IMR-90 (cell line): ENCODE data around the gene INSM1. TPM values are rescaled to one million over a fixed set of nuclear protein-coding genes. Genes with fewer than 3 reads are reported as not detected.

Source experiments
- ATAC-seq: fragments of 200-7000 bp; cut with Tn5 transposase; 2 replicates; pipeline ENCODE4 v1.9.1; 2020; ENCODE audit warnings: low read depth, mild to moderate bottlenecking, moderate library complexity
- BruUV-seq: library from RNA; stranded (reverse); fragments of 400-500 nt; replicated peaks from 2 replicates; lab custom pipeline; 2021; lab: Mats Ljungman, UMichigan
- CTCF ChIA-PET: fragments of 300-600 bp; formaldehyde crosslinking; extraction: SDS; loops from one replicate; lab custom pipeline; 2021; ENCODE audit warnings: antibody characterized with exemption; lab: Yijun Ruan, JAX
- POLR2A ChIA-PET: fragments of 300-600 bp; sonication (Branson Sonifier 250); formaldehyde crosslinking; loops from one replicate; lab custom pipeline; 2022; ENCODE audit warnings: antibody characterized with exemption; ENCODE audit not compliant: unreplicated experiment; lab: Charles Lee
- DNase-seq: peaks from one replicate; pipeline ENCODE4 v3.0.0; 2013
- H2AFZ ChIP-seq: replicated peaks from 2 replicates; pipeline ENCODE3; 2013; ENCODE audit warnings: low read length, mild to moderate bottlenecking; ENCODE audit not compliant: poor library complexity
- H2AK5ac ChIP-seq: 2 replicates; pipeline ENCODE4 v1.6.1; 2013; ENCODE audit warnings: low read depth, low read length, inconsistent platforms
- H2AK9ac ChIP-seq: replicated peaks from 2 replicates; pipeline ENCODE3; 2013; ENCODE audit warnings: mild to moderate bottlenecking, low read depth, low read length, moderate library complexity; ENCODE audit not compliant: poor library complexity
- H2BK120ac ChIP-seq: 2 replicates; pipeline ENCODE4 v1.6.1; 2013; ENCODE audit warnings: low read depth, low read length, inconsistent platforms
- H2BK15ac ChIP-seq: 3 replicates; pipeline ENCODE4 v1.6.1; 2013; ENCODE audit warnings: low read depth, low read length, inconsistent platforms
- H2BK20ac ChIP-seq: 2 replicates; pipeline ENCODE4 v1.6.1; 2013; ENCODE audit warnings: low read depth, mild to moderate bottlenecking, inconsistent platforms, low read length, moderate library complexity
- H2BK5ac ChIP-seq: 2 replicates; pipeline ENCODE4 v1.6.1; 2013; ENCODE audit warnings: mild to moderate bottlenecking, low read depth, low read length, inconsistent platforms; ENCODE audit not compliant: poor library complexity, severe bottlenecking
- H3K14ac ChIP-seq: replicated peaks from 2 replicates; pipeline ENCODE4 v1.6.1; 2013; ENCODE audit warnings: low read depth, low read length, inconsistent platforms
- H3K18ac ChIP-seq: 2 replicates; pipeline ENCODE4 v1.6.1; 2013; ENCODE audit warnings: low read depth, low read length, control low read depth
- H3K23ac ChIP-seq: 2 replicates; pipeline ENCODE4 v1.6.1; 2013; ENCODE audit warnings: low read depth, low read length, inconsistent platforms
- H3K27ac ChIP-seq: 2 replicates; pipeline ENCODE4 v1.5.1; 2013; ENCODE audit warnings: mild to moderate bottlenecking, control low read depth, low read length; ENCODE audit not compliant: insufficient read depth
- H3K27me3 ChIP-seq: 2 replicates; pipeline ENCODE4 v1.6.1; 2013; ENCODE audit warnings: low read length; ENCODE audit not compliant: control insufficient read depth, insufficient read depth
- H3K36me3 ChIP-seq: 2 replicates; pipeline ENCODE4 v1.6.1; 2013; ENCODE audit warnings: low read length, mixed read lengths; ENCODE audit not compliant: control insufficient read depth, insufficient read depth
- H3K4ac ChIP-seq: 2 replicates; pipeline ENCODE4 v1.6.1; 2013; ENCODE audit warnings: low read depth, low read length, inconsistent platforms
- H3K4me1 ChIP-seq: 2 replicates; pipeline ENCODE4 v1.6.1; 2013; ENCODE audit warnings: low read length, mixed read lengths; ENCODE audit not compliant: control insufficient read depth, insufficient read depth
- H3K4me2 ChIP-seq: 2 replicates; pipeline ENCODE4 v1.6.1; 2013; ENCODE audit warnings: low read depth, mild to moderate bottlenecking, control low read depth, low read length, moderate library complexity
- H3K4me3 ChIP-seq: 2 replicates; pipeline ENCODE4 v1.5.1; 2013; ENCODE audit warnings: low read depth, mild to moderate bottlenecking, control low read depth, low read length, moderate library complexity; ENCODE audit not compliant: insufficient read depth
- H3K56ac ChIP-seq: 2 replicates; pipeline ENCODE4 v1.6.1; 2013; ENCODE audit warnings: low read length, inconsistent platforms; ENCODE audit not compliant: insufficient read depth; ENCODE audit errors: extremely low read depth
- H3K79me1 ChIP-seq, 2 experiments: 2 replicates each; pipeline ENCODE4 v1.6.1; 2013; ENCODE audit warnings: low read length in 2 of 2, inconsistent platforms in 1 of 2, low read depth in 1 of 2
- H3K9ac ChIP-seq: 2 replicates; pipeline ENCODE4 v1.6.1; 2013; ENCODE audit warnings: low read depth, low read length, control low read depth
- H3K9me1 ChIP-seq: 2 replicates; pipeline ENCODE4 v1.6.1; 2013; ENCODE audit warnings: low read length, inconsistent platforms; ENCODE audit not compliant: insufficient read depth
- H3K9me3 ChIP-seq: 2 replicates; pipeline ENCODE4 v1.6.1; 2013; ENCODE audit warnings: low read length; ENCODE audit not compliant: control insufficient read depth, insufficient read depth
- H4K20me1 ChIP-seq: 2 replicates; pipeline ENCODE4 v1.6.1; 2013; ENCODE audit warnings: low read length, inconsistent platforms; ENCODE audit not compliant: insufficient read depth
- H4K5ac ChIP-seq: 2 replicates; pipeline ENCODE4 v1.6.1; 2013; ENCODE audit warnings: mild to moderate bottlenecking, low read depth, low read length, control low read depth
- H4K8ac ChIP-seq, 2 experiments: 2 replicates each; pipeline ENCODE4 v1.6.1; 2013; ENCODE audit warnings: low read depth in 2 of 2, low read length in 2 of 2, control low read depth in 1 of 2, inconsistent platforms in 1 of 2
- H4K91ac ChIP-seq: 2 replicates; pipeline ENCODE4 v1.6.1; 2013; ENCODE audit warnings: low read depth, low read length, inconsistent platforms; ENCODE audit not compliant: insufficient read depth
- CEBPB ChIP-seq: IDR thresholded peaks from 2 replicates; pipeline ENCODE4 v1.6.1; 2012; ENCODE audit warnings: low read depth, low read length, improper control_type of control experiment
- CHD1 ChIP-seq: IDR thresholded peaks from 2 replicates; pipeline ENCODE4 v1.6.1; 2012; ENCODE audit warnings: low read depth, low read length, improper control_type of control experiment
- POLR2A ChIP-seq: IDR thresholded peaks from 2 replicates; pipeline ENCODE4 v1.6.1; 2012; ENCODE audit warnings: mild to moderate bottlenecking, low read depth, low read length
- RAD21 ChIP-seq: IDR thresholded peaks from 2 replicates; pipeline ENCODE4 v1.6.1; 2012; ENCODE audit warnings: low read length, improper control_type of control experiment
- SMC3 ChIP-seq: fragments of 150-350 bp; IDR thresholded peaks from 2 replicates; pipeline ENCODE4 v1.6.1; 2016; ENCODE audit warnings: low read depth, mild to moderate bottlenecking, antibody characterized with exemption, low read length, moderate library complexity
- USF2 ChIP-seq: fragments of 150-350 bp; IDR thresholded peaks from 2 replicates; pipeline ENCODE4 v1.6.1; 2017; ENCODE audit warnings: mild to moderate bottlenecking, antibody characterized with exemption, low read length, low read depth
- WGBS, 2 experiments: methylation state at CpG; one replicate each; pipeline versions ENCODE4 v1.1.5 to v1.1.7; 2013; ENCODE audit warnings: missing lambda C conversion rate in 2 of 2; ENCODE audit not compliant: insufficient read length in 1 of 2; ENCODE audit errors: extremely low coverage in 2 of 2; 5-methylcytosine and 5-hydroxymethylcytosine counted together
- dilution Hi-C: fragments of 300-500 bp; cut with HindIII; formaldehyde crosslinking; loops from one replicate; pipeline ENCODE4 v1.14.3; 2018; ENCODE audit warnings: low sequenced_read_pairs; ENCODE audit not compliant: unreplicated experiment
- in situ Hi-C: fragments of 300-500 bp; cut with MboI; formaldehyde crosslinking; loops from 3 replicates; pipeline ENCODE4 v1.14.3; 2019; ENCODE audit warnings: low sequenced_read_pairs, inconsistent platforms, mixed read lengths
- intact Hi-C: fragments of 100-400 bp; cut with micrococcal nuclease; formaldehyde crosslinking; loops from 2 replicates; pipeline ENCODE4 v1.10.0; 2022
- polyA plus RNA-seq, 3 experiments: library from polyadenylated mRNA; depleted of rRNA; stranded (reverse); fragments of >200 nt; gene quantifications; 2 replicates each; pipeline ENCODE4 v1.2.3, GENCODE V29; 2012; ENCODE audit warnings: low replicate concordance in 1 of 3
- total RNA-seq: library from RNA; depleted of rRNA; stranded (reverse); fragments of >200 nt; gene quantifications from 2 replicates; pipeline ENCODE4 v1.2.3, GENCODE V29; 2012

Gene INSM1
- total and polyA plus RNA-seq, 2 of the 4 experiments (the other 2 are of a cell fraction), result not detected

DNA sequence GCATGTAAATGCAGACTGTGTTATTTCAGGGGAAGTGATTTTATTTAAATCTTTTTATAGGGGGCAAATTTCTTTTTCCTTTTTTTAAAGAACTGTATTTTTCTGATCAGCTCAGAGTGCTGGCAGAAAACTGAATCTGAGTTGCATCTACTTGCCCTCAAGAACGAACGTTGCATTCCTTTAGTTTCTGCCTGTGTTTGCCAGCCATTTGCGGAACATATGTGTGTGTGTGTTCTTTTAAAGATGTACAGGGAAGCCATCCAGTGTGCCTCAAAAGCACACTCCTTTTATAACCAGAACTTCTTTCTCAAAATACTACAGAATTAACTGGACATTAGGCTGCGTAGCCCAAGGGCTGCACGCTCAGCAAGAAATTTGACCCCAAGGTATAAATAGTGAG, 25.8 kb upstream of the INSM1 start:
- Histone ChIP-seq H2BK15ac (no peak overlapping the region), H2AFZ (no peak overlapping the region), H3K4me1 (no peaks in the 10 kb centered on the region), H2BK20ac (no peak overlapping the region), H3K4me2 (no peak overlapping the region), H4K20me1 (no peaks in the 10 kb centered on the region), H4K5ac (no peak overlapping the region), H3K23ac (no peak overlapping the region), H3K27ac (no peak overlapping the region), H2AK5ac (no peak overlapping the region), H3K36me3 (no peaks in the 10 kb centered on the region), H4K8ac (no peak overlapping the region), H2BK120ac (no peak overlapping the region), H3K18ac (no peak overlapping the region), H3K27me3 (peaks cover 3% of the 10 kb centered on the region), H3K79me1 (no peaks in the 10 kb centered on the region), H3K56ac (no peak overlapping the region), H3K14ac (no peak overlapping the region), H2AK9ac (no peak overlapping the region), H3K9me1 (no peaks in the 10 kb centered on the region), H3K4ac (no peak overlapping the region), H3K9me3 (no peaks in the 10 kb centered on the region), H3K4me3 (no peak overlapping the region), H4K91ac (no peak overlapping the region), H2BK5ac (no peak overlapping the region), H3K9ac (no peak overlapping the region)
- TF ChIP-seq CHD1 (no peak), USF2 (no peak), POLR2A (no peak), CEBPB (no peak), SMC3 (no peak), RAD21 (no peak)
- in situ Hi-C loops (no loop called here), dilution Hi-C loops (no loop called here), intact Hi-C loops (no loop called here)
- no peak for DNase-seq
- no TSS peak for BruUV-seq
- ChIA-PET POLR2A (no interaction called here), CTCF (no interaction called here)
- no peak for ATAC-seq
- WGBS, 2 experiments, result no CpG with 5 or more reads among the region's 5 CpGs
